Measurements from ENCODE around the gene TIAM1.

- TF ChIP-seq CTCF (IDR thresholded peaks at IDR 0.05) (no peak), EP300 (IDR thresholded peaks at IDR 0.05) (no peak), POLR2A (IDR thresholded peaks at IDR 0.05) (no peak)
These were observed 187.4 kb downstream of the TIAM1 start for GRCh38 chr21:31156662-31157061.
